BJ (cell line): ENCODE data around the gene RCOR1. TPM values are rescaled to one million over a fixed set of nuclear protein-coding genes. Genes with fewer than 3 reads are reported as not detected.

ENCODE experiments used
- CTCF ChIA-PET: fragments of 350-600 bp; formaldehyde crosslinking; extraction: SDS; loops from one replicate; lab custom pipeline; 2021; ENCODE audit warnings: antibody characterized with exemption, inconsistent platforms; lab: Yijun Ruan, JAX
- POLR2A ChIA-PET: fragments of 300-600 bp; sonication (Branson Sonifier 250); formaldehyde crosslinking; extraction: SDS; loops from one replicate; lab custom pipeline; 2021; ENCODE audit warnings: antibody characterized with exemption; lab: Charles Lee
- DNase-seq: peaks from one replicate; pipeline ENCODE4 v3.0.0-alpha.2; 2011; ENCODE audit warnings: low read depth
- H3K27me3 ChIP-seq: 2 replicates; pipeline ENCODE4 v1.6.0; 2011; ENCODE audit warnings: low read length; ENCODE audit not compliant: control insufficient read depth, insufficient read depth
- H3K36me3 ChIP-seq: 2 replicates; pipeline ENCODE4 v1.5.1; 2011; ENCODE audit warnings: low read length; ENCODE audit not compliant: control insufficient read depth, insufficient read depth
- H3K4me3 ChIP-seq: 2 replicates; pipeline ENCODE4 v1.5.1; 2011; ENCODE audit warnings: low read depth, mild to moderate bottlenecking, control low read depth, low read length
- CTCF ChIP-seq: IDR thresholded peaks from 2 replicates; pipeline ENCODE4 v1.5.1; 2011; ENCODE audit warnings: low read depth, mild to moderate bottlenecking, control low read depth, inconsistent platforms, low read length, moderate library complexity; ENCODE audit not compliant: insufficient read depth
- polyA plus RNA-seq: library from polyadenylated mRNA; depleted of rRNA; stranded (reverse); fragments of >200 nt; gene quantifications from 2 replicates; pipeline ENCODE4 v1.2.3, GENCODE V29; 2011

The RCOR1 gene
- polyA plus RNA-seq, 1 experiment = 7.9 TPM

GRCh38 chr14:102717276-102717675, 124.8 kb downstream of the RCOR1 start:
- TF ChIP-seq CTCF = no peak
- ChIA-PET POLR2A (no interaction called here), CTCF (interaction anchor here (0.6 to 1.0 kb wide), 2 partner anchors 23 to 239 kb away, joined by 3 to 6 read pairs; no protein-coding TSS in a partner anchor)
- no peaks in the 10 kb centered on the region for H3K27me3 ChIP-seq
- H3K4me3 ChIP-seq = no peak overlapping the region
- no peak for DNase-seq
- H3K36me3 ChIP-seq = peaks cover 7% of the 10 kb centered on the region

GRCh38 chr14:102722646-102723045, 130.2 kb downstream of the RCOR1 start:
- H3K36me3 ChIP-seq = peaks cover 19% of the 10 kb centered on the region
- no peak for DNase-seq
- no peaks in the 10 kb centered on the region for H3K27me3 ChIP-seq
- no peak overlapping the region for H3K4me3 ChIP-seq
- TF ChIP-seq CTCF = no peak
- POLR2A ChIA-PET = no interaction called here
- CTCF ChIA-PET = interaction anchor here (0.6 to 1.4 kb wide), 3 partner anchors 11 to 28 kb away, joined by 3 to 6 read pairs (median 3); no protein-coding TSS in a partner anchor

DNA sequence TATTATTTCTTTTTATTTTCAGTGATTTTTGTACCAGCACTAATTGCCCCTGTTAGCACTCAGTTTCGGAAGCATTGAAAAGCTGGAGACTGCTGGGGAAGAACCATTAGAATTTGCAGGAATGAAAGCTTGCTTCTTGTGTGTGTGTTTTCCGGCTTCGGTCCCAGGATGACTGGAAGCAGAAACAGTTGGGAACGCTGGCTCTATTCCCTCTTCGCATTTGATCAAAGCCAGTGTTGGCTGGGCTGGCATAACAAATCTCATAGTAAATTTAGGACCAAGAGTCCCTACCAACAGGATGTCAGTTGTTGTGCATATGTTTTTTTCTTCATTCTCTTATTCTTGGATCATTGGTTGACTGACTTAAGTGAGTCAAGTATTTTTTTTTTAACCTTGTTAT, 131.2 kb downstream of the RCOR1 start:
- peaks cover 18% of the 10 kb centered on the region for H3K36me3 ChIP-seq
- ChIA-PET CTCF (interaction anchor here (1.1 to 1.4 kb wide), 2 partner anchors 12 to 29 kb away, joined by 3 to 6 read pairs; no protein-coding TSS in a partner anchor), POLR2A (no interaction called here)
- H3K4me3 ChIP-seq = no peak overlapping the region
- no peak for DNase-seq
- TF ChIP-seq CTCF = no peak
- H3K27me3 ChIP-seq = no peaks in the 10 kb centered on the region

GRCh38 chr14:102726191-102726949, 133.9 kb downstream of the RCOR1 start:
- POLR2A ChIA-PET = no interaction called here
- no peak for TF ChIP-seq CTCF
- CTCF ChIA-PET = interaction anchor here (1.0 kb wide), 1 partner anchor 33 kb away, joined by 3 read pairs; no protein-coding TSS in a partner anchor

GRCh38 chr14:102727336-102728095, 135.1 kb downstream of the RCOR1 start:
- no peak for DNase-seq
- POLR2A ChIA-PET = no interaction called here
- Histone ChIP-seq H3K27me3 (no peaks in the 10 kb centered on the region), H3K36me3 (peaks cover 26% of the 10 kb centered on the region), H3K4me3 (no peak overlapping the region)
- TF ChIP-seq CTCF = no peak
- CTCF ChIA-PET = interaction anchor here (0.6 kb wide), 1 partner anchor 36 kb away, joined by 3 read pairs; no protein-coding TSS in a partner anchor

More at GRCh38 chr14:102726191-102726949, 133.9 kb downstream of the RCOR1 start:
- no peak for DNase-seq
- Histone ChIP-seq H3K4me3 (no peak overlapping the region), H3K36me3 (peaks cover 23% of the 10 kb centered on the region), H3K27me3 (no peaks in the 10 kb centered on the region)
